TTC549 (cell line): Measurements from ENCODE around the gene ABCG4.

Source experiments
- FAIRE-seq: peaks from 2 replicates; lab custom pipeline; 2012; peaks lifted over from hg19 to GRCh38; lab: Jason Lieb, UNC

ABCG4 gene

GRCh38 chr11:119206511-119207414 is 57.9 kb downstream of the ABCG4 start:
- FAIRE-seq = no peak

DNA sequence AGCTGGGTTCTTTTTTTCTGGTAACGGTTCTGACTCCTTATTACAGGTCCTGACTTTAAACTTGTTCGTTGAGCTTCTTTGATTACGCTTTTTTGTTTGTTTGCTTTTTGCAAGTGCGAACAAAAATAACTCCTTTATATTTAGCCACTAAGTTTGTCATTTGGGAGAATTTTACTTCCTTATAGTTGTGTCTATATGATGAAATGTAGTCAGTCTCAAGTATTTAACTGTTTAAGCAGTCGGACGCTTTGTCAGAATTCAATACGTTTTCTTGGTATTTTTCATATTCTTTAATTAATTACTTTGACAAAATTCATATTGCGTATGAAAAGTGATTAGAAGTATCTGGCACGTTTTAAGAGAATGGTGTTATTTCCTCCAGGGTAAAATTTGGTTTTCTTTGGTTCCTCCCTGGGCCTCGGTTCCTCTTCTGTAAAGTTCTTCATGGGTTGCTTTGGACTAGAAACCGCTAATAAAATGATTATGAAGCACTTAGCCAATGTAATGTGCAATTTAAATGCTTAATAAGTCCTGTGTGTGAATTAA is 58.6 kb downstream of the ABCG4 start:
- FAIRE-seq = no peak

DNA sequence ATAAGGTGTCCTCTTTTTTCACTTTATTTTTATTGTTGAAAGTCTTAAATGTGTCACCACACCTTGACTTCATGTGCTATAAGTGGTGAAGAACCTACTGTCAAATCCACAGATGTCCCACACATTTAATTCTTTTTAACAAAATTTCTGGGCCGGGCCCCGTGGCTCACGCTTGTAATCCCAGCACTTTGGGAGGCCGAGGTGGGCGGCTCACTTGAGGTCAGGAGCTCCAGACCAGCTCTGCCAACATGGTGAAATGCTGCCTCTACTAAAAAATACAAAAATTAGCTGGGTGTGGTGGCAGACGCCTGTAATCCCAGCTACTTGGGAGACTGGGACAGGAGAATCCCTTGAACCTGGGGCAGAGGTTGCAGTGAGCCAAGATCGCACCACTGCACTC is 60.3 kb downstream of the ABCG4 start:
- FAIRE-seq = no peak

GRCh38 chr11:119210050-119210449 is 61.2 kb downstream of the ABCG4 start:
- no peak for FAIRE-seq
